Stimulated activated naive B cell treated with anti-CD40 and anti-IgM and Interleukin-4, amounts not matched to agents 10 μg/mL and 1 μg/mL and 100 μg/mL, for 72 hours (primary cell): ENCODE measurements around the gene ANKRD6.

Experiments
- ATAC-seq, 2 donors: fragments of 150-1000 bp; cut with Tn5 transposase; replicated peaks; 2 replicates each; pipeline ENCODE4 v1.10.0; 2021; ENCODE audit warnings: moderate library complexity in 1 of 2
- DNase-seq: peaks from one replicate; pipeline ENCODE4 v3.0.0; 2021
- H3K27ac Mint-ChIP-seq: one replicate; pipeline ENCODE4 v1.8.0; 2022; ENCODE audit warnings: mild to moderate bottlenecking, mixed read lengths
- H3K27me3 Mint-ChIP-seq, 2 donors: one replicate each; pipeline ENCODE4 v1.8.0; 2022; ENCODE audit warnings: mixed read lengths in 2 of 2
- H3K36me3 Mint-ChIP-seq, 2 donors: one replicate each; pipeline ENCODE4 v1.8.0; 2022; ENCODE audit warnings: mixed read lengths in 2 of 2, mild to moderate bottlenecking in 1 of 2
- H3K4me1 Mint-ChIP-seq, 2 donors: one replicate each; pipeline ENCODE4 v1.8.0; 2022; ENCODE audit warnings: mixed read lengths in 2 of 2, mild to moderate bottlenecking in 1 of 2
- H3K4me3 Mint-ChIP-seq, 2 donors: one replicate each; pipeline ENCODE4 v1.8.0; 2022; ENCODE audit warnings: mild to moderate bottlenecking in 2 of 2, mixed read lengths in 2 of 2, moderate library complexity in 1 of 2
- H3K9me3 Mint-ChIP-seq, 2 donors: one replicate each; pipeline ENCODE4 v1.8.0; 2022; ENCODE audit warnings: mixed read lengths in 2 of 2, mild to moderate bottlenecking in 1 of 2

The ANKRD6 gene

GRCh38 chr6:89525786-89526562 is 93.0 kb downstream of the ANKRD6 start:
- no peak for ATAC-seq
- DNase-seq = no peak
- Mint-ChIP-seq H3K4me1 (peaks cover 5 to 10% of the 10 kb centered on the region in 2 donors), H3K36me3 (peaks cover 0 to 8% of the 10 kb centered on the region in 2 donors), H3K27ac (no peak overlapping the region), H3K4me3 (no peak overlapping the region), H3K27me3 (no peaks in the 10 kb centered on the region), H3K9me3 (no peaks in the 10 kb centered on the region)

DNA sequence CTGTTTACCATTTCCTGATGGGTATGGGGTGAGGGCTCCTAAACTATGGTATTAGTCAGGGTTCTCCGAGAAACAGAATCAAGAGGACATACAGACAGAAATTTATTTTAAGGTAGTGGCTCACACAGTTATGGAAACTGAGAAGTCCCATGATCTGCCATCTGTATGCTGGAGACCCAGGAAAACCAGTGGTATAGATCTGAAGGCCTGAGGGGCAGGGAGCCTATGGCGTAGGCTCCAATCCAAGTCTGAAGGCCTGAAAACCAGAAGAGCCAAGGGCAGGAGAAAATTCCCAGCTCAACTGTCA is 93.6 kb downstream of the ANKRD6 start:
- no peaks in the 10 kb centered on the region for H3K27me3 Mint-ChIP-seq
- H3K9me3 Mint-ChIP-seq = no peaks in the 10 kb centered on the region
- H3K27ac Mint-ChIP-seq = no peak overlapping the region
- H3K4me3 Mint-ChIP-seq = no peak overlapping the region
- peaks cover 5 to 10% of the 10 kb centered on the region in 2 donors for H3K4me1 Mint-ChIP-seq
- DNase-seq (no peak), ATAC-seq (no peak)
- peaks cover 0 to 8% of the 10 kb centered on the region in 2 donors for H3K36me3 Mint-ChIP-seq

DNA sequence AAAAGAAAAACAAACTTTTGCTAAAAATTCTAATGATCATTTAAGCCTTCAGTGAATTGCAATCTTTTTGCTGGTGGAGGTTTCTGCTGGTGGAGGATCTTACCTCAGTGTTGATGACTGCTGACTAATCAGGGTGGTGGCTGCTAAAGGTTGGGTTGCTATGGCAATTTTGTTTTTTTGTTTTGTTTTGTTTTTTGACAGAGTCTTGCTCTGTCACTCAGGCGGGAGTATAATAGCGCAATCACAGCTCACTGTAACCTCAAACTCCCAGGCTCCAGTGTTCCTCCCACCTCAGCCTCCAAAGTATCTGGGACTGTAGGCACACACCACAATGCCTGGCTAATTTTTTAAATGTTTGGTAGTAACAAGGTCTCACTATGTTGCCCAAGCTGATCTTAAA is 94.7 kb downstream of the ANKRD6 start:
- ATAC-seq = no peak
- Mint-ChIP-seq H3K27me3 (no peaks in the 10 kb centered on the region), H3K4me3 (no peak overlapping the region), H3K27ac (no peak overlapping the region), H3K4me1 (peaks cover 5 to 10% of the 10 kb centered on the region in 2 donors), H3K9me3 (no peaks in the 10 kb centered on the region), H3K36me3 (peaks cover 0 to 8% of the 10 kb centered on the region in 2 donors)
- no peak for DNase-seq

DNA sequence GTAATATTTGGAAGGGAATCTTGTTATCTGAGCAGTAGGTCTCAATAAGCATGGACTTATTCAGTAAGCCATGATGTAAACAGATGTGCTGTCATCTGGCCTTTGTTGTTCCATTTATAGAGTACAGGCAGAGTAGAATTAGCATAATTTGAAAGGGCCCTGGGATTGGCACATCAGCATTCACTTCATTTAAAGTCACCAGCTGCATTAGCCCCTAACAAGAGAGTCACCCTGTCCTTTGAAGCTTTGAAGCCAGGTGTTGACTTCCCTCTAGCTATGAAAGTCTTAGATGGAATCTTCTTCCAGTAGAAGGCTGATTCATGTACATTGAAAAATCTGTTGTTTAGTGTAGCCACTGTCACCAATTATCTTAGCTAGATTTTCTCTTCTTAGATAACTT is 95.9 kb downstream of the ANKRD6 start:
- peaks cover 0 to 8% of the 10 kb centered on the region in 2 donors for H3K36me3 Mint-ChIP-seq
- DNase-seq (no peak), ATAC-seq (no peak)
- H3K9me3 Mint-ChIP-seq = no peaks in the 10 kb centered on the region
- no peaks in the 10 kb centered on the region for H3K27me3 Mint-ChIP-seq
- H3K4me3 Mint-ChIP-seq = no peak overlapping the region
- H3K4me1 Mint-ChIP-seq = peaks cover 5 to 10% of the 10 kb centered on the region in 2 donors
- no peak overlapping the region for H3K27ac Mint-ChIP-seq

DNA sequence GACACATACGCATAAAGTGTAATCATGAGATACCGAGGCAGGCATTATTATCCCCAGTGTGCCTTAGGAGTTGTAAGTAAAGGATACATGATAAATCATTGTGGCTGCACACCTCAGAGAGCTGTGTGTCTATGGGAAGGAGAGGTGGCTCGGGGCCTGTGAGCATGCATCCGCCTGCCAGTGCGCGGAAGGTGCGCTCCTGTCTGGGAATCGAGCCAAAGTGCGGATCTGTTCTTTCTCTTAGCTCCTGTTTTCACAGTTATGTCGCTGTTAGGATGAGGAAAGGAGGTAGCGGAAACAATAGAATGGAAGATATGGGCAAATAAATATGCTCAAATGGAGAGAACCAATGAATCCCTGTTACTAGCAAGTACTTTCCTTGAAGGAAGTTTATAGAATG is 98.0 kb downstream of the ANKRD6 start:
- Mint-ChIP-seq H3K9me3 (no peaks in the 10 kb centered on the region), H3K27ac (no peak overlapping the region), H3K4me3 (no peak overlapping the region), H3K36me3 (peaks cover 0 to 8% of the 10 kb centered on the region in 2 donors), H3K27me3 (no peaks in the 10 kb centered on the region), H3K4me1 (peaks cover 5 to 14% of the 10 kb centered on the region in 2 donors)
- ATAC-seq (no peak), DNase-seq (no peak)

DNA sequence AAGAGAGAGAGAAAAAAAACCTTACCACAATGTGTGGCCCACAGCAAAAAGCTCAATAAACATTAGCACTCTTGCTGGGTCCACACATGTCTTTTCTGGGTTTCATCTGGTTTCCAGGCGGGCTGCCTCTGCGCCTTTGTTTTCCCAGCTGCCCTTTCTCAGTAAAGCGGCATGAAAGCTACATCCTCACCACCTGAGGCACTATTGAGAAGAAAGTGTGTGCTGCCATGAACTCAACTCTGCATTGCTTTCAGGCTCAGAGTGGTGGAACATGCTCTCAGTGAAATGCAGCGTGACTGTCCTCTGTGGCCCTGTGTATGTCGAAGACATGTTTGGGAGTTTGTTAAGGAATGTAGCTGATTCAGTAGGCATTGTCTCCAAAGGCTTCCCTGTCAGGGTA is 103.3 kb downstream of the ANKRD6 start:
- Mint-ChIP-seq H3K9me3 (no peaks in the 10 kb centered on the region), H3K27me3 (no peaks in the 10 kb centered on the region), H3K27ac (no peak overlapping the region), H3K4me3 (no peak overlapping the region), H3K4me1 (peaks cover 0 to 5% of the 10 kb centered on the region in 2 donors), H3K36me3 (no peaks in the 10 kb centered on the region)
- ATAC-seq (no peak), DNase-seq (no peak)

DNA sequence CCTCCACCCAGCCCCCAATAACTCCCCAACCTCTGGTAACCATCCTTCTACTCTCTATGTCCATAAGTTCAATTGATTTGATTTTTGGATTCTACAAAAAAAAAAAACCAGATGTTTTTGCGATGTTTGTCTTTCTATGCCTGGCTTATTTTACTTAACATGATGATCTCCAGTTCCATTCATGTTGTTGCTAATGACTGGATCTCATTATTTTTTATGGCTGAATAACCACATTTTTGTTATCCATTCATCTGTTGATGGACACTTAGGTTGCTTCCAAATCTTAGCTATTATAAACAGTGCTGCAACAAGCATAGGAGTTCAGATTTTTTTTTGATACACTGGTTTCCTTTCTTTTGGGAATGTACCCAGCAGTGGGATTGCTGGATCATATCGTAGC is 106.8 kb downstream of the ANKRD6 start:
- Mint-ChIP-seq H3K4me3 (no peak overlapping the region), H3K27ac (no peak overlapping the region), H3K9me3 (no peaks in the 10 kb centered on the region), H3K4me1 (no peaks in the 10 kb centered on the region), H3K27me3 (peaks cover 0 to 7% of the 10 kb centered on the region in 2 donors), H3K36me3 (no peaks in the 10 kb centered on the region)
- DNase-seq = no peak
- ATAC-seq = no peak

DNA sequence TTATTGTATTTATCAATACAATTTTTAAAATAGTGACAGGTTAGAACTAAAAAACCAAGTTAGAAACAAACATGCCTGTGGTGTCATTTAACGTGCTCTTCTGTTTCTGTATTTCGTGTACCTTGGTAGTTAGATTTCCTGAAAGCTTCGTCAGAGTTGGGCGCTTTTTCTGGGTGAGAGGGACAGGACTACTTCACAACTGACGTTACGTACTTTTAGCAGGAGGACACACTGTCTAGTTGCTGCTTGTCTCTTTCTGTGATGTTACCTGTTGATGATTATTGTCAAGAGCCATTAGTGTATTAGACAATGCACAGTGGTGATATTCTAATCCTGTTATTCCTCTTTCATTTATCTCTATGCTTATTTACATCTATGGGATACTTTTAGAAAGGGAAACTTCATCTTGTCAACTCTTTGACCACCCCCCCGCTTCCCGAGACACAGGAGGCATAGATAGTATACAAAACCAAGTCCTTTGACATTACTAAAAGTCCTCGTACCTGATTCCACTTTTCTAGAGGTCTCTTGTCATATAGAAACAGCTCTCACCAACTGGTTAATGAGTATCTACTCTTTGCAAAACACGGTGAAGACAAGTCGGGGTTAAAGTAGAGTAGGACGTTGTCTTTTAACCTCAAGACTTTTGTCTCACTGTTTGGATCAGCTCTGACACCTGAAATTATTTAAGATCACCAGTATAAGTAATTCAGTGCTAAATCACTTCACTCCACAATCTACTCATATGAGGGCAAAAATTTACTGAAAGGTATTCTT is 109.3 kb downstream of the ANKRD6 start:
- no peak overlapping the region for H3K27ac Mint-ChIP-seq
- DNase-seq = no peak
- H3K4me3 Mint-ChIP-seq = no peak overlapping the region
- no peaks in the 10 kb centered on the region for H3K4me1 Mint-ChIP-seq
- H3K9me3 Mint-ChIP-seq = no peaks in the 10 kb centered on the region
- peaks cover 0 to 7% of the 10 kb centered on the region in 2 donors for H3K27me3 Mint-ChIP-seq
- no peak for ATAC-seq
- H3K36me3 Mint-ChIP-seq = no peaks in the 10 kb centered on the region

DNA sequence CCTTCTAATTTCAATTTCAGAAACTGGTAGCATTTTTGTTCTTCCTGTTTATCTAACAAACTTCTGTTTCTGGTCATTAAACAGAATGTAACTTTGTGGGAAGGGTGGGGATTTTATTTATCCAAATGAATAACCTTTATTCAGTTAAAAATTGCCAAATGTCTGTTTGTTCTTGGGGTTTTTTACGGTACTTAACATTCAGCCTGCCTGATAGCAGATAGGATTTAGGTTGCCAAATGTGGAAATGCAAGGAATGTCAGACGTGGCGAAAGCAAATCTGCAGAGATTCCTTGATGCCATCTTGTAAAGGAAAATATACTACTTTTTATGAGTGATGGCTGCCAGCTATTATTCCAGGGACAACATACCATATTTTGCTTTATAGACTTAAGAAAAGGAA is 109.9 kb downstream of the ANKRD6 start:
- Mint-ChIP-seq H3K27ac (no peak overlapping the region), H3K27me3 (peaks cover 0 to 7% of the 10 kb centered on the region in 2 donors), H3K9me3 (no peaks in the 10 kb centered on the region), H3K4me1 (no peaks in the 10 kb centered on the region), H3K4me3 (no peak overlapping the region), H3K36me3 (no peaks in the 10 kb centered on the region)
- no peak for DNase-seq
- ATAC-seq = no peak

DNA sequence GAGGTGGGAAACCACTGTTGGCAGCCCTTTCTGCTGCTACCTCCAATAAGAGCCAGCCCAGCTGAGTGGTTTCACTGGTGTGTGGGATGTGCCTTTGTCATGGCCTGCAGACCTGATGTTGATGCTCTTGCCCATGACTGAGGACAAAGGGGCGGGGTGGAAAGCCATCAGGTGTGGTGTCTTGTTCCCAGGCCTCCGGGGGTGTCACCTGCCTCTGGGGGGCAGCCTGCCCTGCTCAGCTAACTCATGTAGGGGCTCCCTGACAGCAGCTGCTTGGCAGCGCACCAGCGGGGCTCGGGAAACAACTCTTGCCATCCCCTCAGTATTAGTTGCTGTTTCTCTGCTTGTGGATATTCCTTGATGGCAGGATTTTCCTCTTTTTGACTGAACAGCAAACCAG is 114.3 kb downstream of the ANKRD6 start:
- Mint-ChIP-seq H3K4me1 (no peaks in the 10 kb centered on the region), H3K4me3 (no peak overlapping the region), H3K9me3 (no peaks in the 10 kb centered on the region), H3K36me3 (no peaks in the 10 kb centered on the region), H3K27ac (no peak overlapping the region), H3K27me3 (peaks cover 0 to 7% of the 10 kb centered on the region in 2 donors)
- ATAC-seq (no peak), DNase-seq (no peak)

GRCh38 chr6:89553431-89553830 is 120.5 kb downstream of the ANKRD6 start:
- H3K27ac Mint-ChIP-seq = no peak overlapping the region
- no peak for ATAC-seq
- DNase-seq = no peak
- peaks cover 12 to 17% of the 10 kb centered on the region in 2 donors for H3K27me3 Mint-ChIP-seq
- H3K9me3 Mint-ChIP-seq = peaks cover 9% of the 10 kb centered on the region in 2 donors
- H3K36me3 Mint-ChIP-seq = peaks cover 7 to 8% of the 10 kb centered on the region in 2 donors
- H3K4me1 Mint-ChIP-seq = no peaks in the 10 kb centered on the region
- H3K4me3 Mint-ChIP-seq = no peak overlapping the region

- Mint-ChIP-seq H3K4me1 (no peaks in the 10 kb centered on the region), H3K27ac (no peak overlapping the region), H3K36me3 (peaks cover 7 to 8% of the 10 kb centered on the region in 2 donors), H3K27me3 (peaks cover 14 to 17% of the 10 kb centered on the region in 2 donors), H3K4me3 (no peak overlapping the region), H3K9me3 (peaks cover 9% of the 10 kb centered on the region in 2 donors)
- DNase-seq = no peak
- no peak for ATAC-seq
These were observed 121.2 kb downstream of the ANKRD6 start for GRCh38 chr6:89554106-89554505.

DNA sequence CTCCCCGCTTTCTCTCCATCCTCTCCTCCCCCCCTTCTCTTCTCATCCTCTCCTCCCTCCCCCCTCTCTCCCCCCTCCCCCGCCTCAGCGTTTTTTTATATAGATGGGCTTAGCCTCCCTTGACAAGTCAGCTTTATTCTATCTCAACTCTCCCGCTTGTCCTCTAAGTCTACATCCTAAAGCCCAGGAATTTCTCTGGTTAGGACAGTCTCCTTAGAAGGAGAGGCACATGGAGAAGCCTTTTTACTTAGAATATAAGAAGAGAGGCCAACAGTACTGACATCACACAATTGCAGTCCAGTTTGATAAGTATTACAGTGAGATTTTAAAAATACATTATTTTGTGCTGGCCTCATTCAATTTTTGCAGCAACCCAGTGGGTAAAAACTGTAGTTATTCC is 122.1 kb downstream of the ANKRD6 start:
- Mint-ChIP-seq H3K4me1 (no peaks in the 10 kb centered on the region), H3K36me3 (peaks cover 7 to 8% of the 10 kb centered on the region in 2 donors)

DNA sequence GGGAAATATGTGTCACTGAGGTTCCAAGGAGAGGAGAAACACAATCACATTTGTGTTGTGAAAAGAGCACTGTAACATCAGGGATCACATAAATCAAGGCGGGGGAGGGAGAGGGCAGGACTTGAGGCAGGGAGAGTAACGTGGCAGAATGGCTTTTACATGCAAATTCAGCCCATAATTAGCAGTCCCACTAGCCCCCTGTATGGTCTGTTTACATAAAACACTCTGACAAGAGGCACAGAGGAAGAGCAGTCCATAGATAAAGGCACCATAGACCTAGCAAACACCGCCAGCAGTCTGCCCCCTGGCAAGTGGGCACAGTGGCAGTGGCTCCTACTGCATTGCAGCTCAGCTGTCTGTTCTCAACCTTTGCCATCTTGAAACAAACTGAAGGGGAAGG is 122.9 kb downstream of the ANKRD6 start:
- peaks cover 7 to 8% of the 10 kb centered on the region in 2 donors for H3K36me3 Mint-ChIP-seq
- H3K4me1 Mint-ChIP-seq = no peaks in the 10 kb centered on the region
- no peak for DNase-seq
- H3K4me3 Mint-ChIP-seq = no peak overlapping the region
- peaks cover 17 to 18% of the 10 kb centered on the region in 2 donors for H3K27me3 Mint-ChIP-seq
- H3K27ac Mint-ChIP-seq = no peak overlapping the region
- H3K9me3 Mint-ChIP-seq = peaks cover 9% of the 10 kb centered on the region in 2 donors
- no peak for ATAC-seq

More for the DNA sequence above, 122.1 kb downstream of the ANKRD6 start:
- Mint-ChIP-seq H3K4me3 (no peak overlapping the region), H3K27me3 (peaks cover 17 to 18% of the 10 kb centered on the region in 2 donors), H3K9me3 (peaks cover 9% of the 10 kb centered on the region in 2 donors), H3K27ac (no peak overlapping the region)
- ATAC-seq (no peak), DNase-seq (no peak)

DNA sequence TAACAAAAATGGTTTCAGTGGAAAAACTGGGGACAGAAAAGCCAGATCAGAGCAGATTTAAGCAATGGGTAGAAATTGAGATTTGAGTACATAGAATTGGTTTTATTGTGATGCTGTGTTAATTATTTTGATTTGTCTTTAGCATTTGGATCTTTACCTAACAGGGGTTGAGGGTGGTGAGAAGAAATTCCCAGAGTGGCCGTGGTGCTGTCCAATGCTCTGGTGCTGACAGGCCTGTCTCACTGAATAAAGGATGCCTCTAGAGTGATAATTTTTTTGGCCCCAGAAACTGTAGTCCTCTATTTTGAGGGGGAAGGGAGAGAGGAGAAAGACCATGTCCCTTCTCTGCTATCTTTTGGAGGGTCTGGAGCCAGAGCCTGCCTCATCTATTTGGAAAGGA is 126.5 kb downstream of the ANKRD6 start:
- H3K27ac Mint-ChIP-seq = no peak overlapping the region
- peaks cover 13 to 17% of the 10 kb centered on the region in 2 donors for H3K27me3 Mint-ChIP-seq
- H3K36me3 Mint-ChIP-seq = peaks cover 8 to 9% of the 10 kb centered on the region in 2 donors
- no peaks in the 10 kb centered on the region for H3K4me1 Mint-ChIP-seq
- H3K4me3 Mint-ChIP-seq = no peak overlapping the region
- peaks cover 9% of the 10 kb centered on the region in 2 donors for H3K9me3 Mint-ChIP-seq
- ATAC-seq = no peak
- no peak for DNase-seq
